Measurements from ENCODE around the gene MCTP2.

- no peak for TF ChIP-seq CTCF (IDR thresholded peaks at IDR 0.05)
- no peak for TF ChIP-seq POLR2A (IDR thresholded peaks at IDR 0.05)
Observed at GRCh38 chr15:94480289-94480834, 249.0 kb downstream of the MCTP2 start.
